ENCODE results near the gene C1QTNF6. TPM values are rescaled to one million over a fixed set of nuclear protein-coding genes. Genes with fewer than 3 reads are reported as not detected.
A peak's percentile ranks its signal among the peaks of the same experiment; 100 is the strongest.
"Not testable (repeated sequence)": the region's sequence is repeated elsewhere in the genome, so short reads cannot be mapped to it uniquely, and the experiment has no call there.

Gene C1QTNF6
- total RNA-seq, 2 donors from 2014 or later, result 1.8 to 2.9 TPM

GRCh38 chr22:37210041-37210803, 22.2 kb upstream of the C1QTNF6 start:
- peak; percentile 19 for DNase-seq
- intact Hi-C loops (cut with DNase I), result no loop called here

GRCh38 chr22:37209140-37209845, 21.2 kb upstream of the C1QTNF6 start:
- ATAC-seq (no peak), DNase-seq (peak; percentile 8)
- intact Hi-C loops (cut with DNase I), result loop anchor here in 1 of 2 donors (10.0 kb wide), 1 partner anchor 134 kb away; no protein-coding TSS in a partner anchor

More at GRCh38 chr22:37210041-37210803, 22.2 kb upstream of the C1QTNF6 start:
- peak in 1 of 2 donors; percentile 5 for ATAC-seq

GRCh38 chr22:37208401-37209139, 20.5 kb upstream of the C1QTNF6 start:
- ATAC-seq (no peak), DNase-seq (peak; percentile 15)
- intact Hi-C loops (cut with DNase I), result loop anchor here in 1 of 2 donors (10.0 kb wide), 1 partner anchor 134 kb away; no protein-coding TSS in a partner anchor

- DNase-seq (no peak), ATAC-seq (no peak)
- intact Hi-C loops (cut with DNase I), result loop anchor here in 1 of 2 donors (10.0 kb wide), 1 partner anchor 133 kb away; no protein-coding TSS in a partner anchor
Measured at GRCh38 chr22:37207981-37208380, 19.9 kb upstream of the C1QTNF6 start.

- ATAC-seq (no peak), DNase-seq (peak; percentile 12)
- intact Hi-C loops (cut with DNase I), result loop anchor here in 1 of 2 donors (10.0 kb wide), 1 partner anchor 132 kb away; no protein-coding TSS in a partner anchor
Measured at GRCh38 chr22:37206841-37207821, 19.1 kb upstream of the C1QTNF6 start.

GRCh38 chr22:37206118-37206840, 18.2 kb upstream of the C1QTNF6 start:
- intact Hi-C loops (cut with DNase I), result loop anchor here in 1 of 2 donors (10.0 kb wide), 1 partner anchor 131 kb away; no protein-coding TSS in a partner anchor
- ATAC-seq, result no peak
- peak; percentile 10 for DNase-seq

- DNase-seq (no peak), ATAC-seq (no peak)
- intact Hi-C loops (cut with DNase I), result loop anchor here in 1 of 2 donors (10.0 kb wide), 1 partner anchor 130 kb away; no protein-coding TSS in a partner anchor
Measured at GRCh38 chr22:37205046-37205445, 17.0 kb upstream of the C1QTNF6 start.

GRCh38 chr22:37204045-37204655, 16.1 kb upstream of the C1QTNF6 start:
- intact Hi-C loops (cut with DNase I), result loop anchor here in 1 of 2 donors (5.0 to 10.0 kb wide), 2 partner anchors 47 to 129 kb away; no protein-coding TSS in a partner anchor
- DNase-seq (no peak), ATAC-seq (no peak)

GRCh38 chr22:37203354-37204044, 15.5 kb upstream of the C1QTNF6 start:
- ATAC-seq (no peak), DNase-seq (peak; percentile 12)
- intact Hi-C loops (cut with DNase I), result loop anchor here in 1 of 2 donors (5.0 to 10.0 kb wide), 2 partner anchors 46 to 129 kb away; no protein-coding TSS in a partner anchor

- ATAC-seq (no peak), DNase-seq (peak; percentile 16)
- intact Hi-C loops (cut with DNase I), result loop anchor here in 1 of 2 donors (5.0 to 10.0 kb wide), 2 partner anchors 45 to 128 kb away; no protein-coding TSS in a partner anchor
Measured at GRCh38 chr22:37202716-37203115, 14.7 kb upstream of the C1QTNF6 start.

GRCh38 chr22:37202001-37202555, 14.0 kb upstream of the C1QTNF6 start:
- intact Hi-C loops (cut with DNase I), result loop anchor here in 1 of 2 donors (5.0 to 10.0 kb wide), 2 partner anchors 45 to 127 kb away; no protein-coding TSS in a partner anchor
- peak; percentile 9 for DNase-seq
- ATAC-seq, result no peak

- intact Hi-C loops (cut with DNase I), result loop anchor here in 1 of 2 donors (5.0 to 10.0 kb wide), 2 partner anchors 44 to 127 kb away; no protein-coding TSS in a partner anchor
- not testable (repeated sequence) for DNase-seq, ATAC-seq
Measured at GRCh38 chr22:37201443-37201820, 13.4 kb upstream of the C1QTNF6 start.

GRCh38 chr22:37199760-37200108, 11.7 kb upstream of the C1QTNF6 start:
- no peak for ATAC-seq
- intact Hi-C loops (cut with DNase I), result loop anchor here (1.0 to 10.0 kb wide), 3 partner anchors 42 to 125 kb away; no protein-coding TSS in a partner anchor
- no peak for DNase-seq

GRCh38 chr22:37199103-37199759, 11.2 kb upstream of the C1QTNF6 start:
- intact Hi-C loops (cut with DNase I), result loop anchor here in 1 of 2 donors (1.0 kb wide), 1 partner anchor 121 kb away; no protein-coding TSS in a partner anchor
- DNase-seq (peak; percentile 99), ATAC-seq (peak; percentile 92 to 93)
